ENCODE measurements around the gene SEMA4C.
A peak's percentile ranks its signal among the peaks of the same experiment; 100 is the strongest.
"Not testable (repeated sequence)": the region's sequence is repeated elsewhere in the genome, so short reads cannot be mapped to it uniquely, and the experiment has no call there.

The SEMA4C gene

GRCh38 chr2:96864343-96865091, 5.4 kb downstream of the SEMA4C start:
- H3K9me3 ChIP-seq (ENCODE audit: control insufficient read depth in 2 of 2, low read length in 2 of 2) = no peaks in the 10 kb centered on the region
- H3K27ac ChIP-seq (ENCODE audit: low read length) = peak overlapping the region; percentile 95
- no peak overlapping the region for H3K9ac ChIP-seq (ENCODE audit: low read length in 2 of 2)
- H3K27me3 ChIP-seq (ENCODE audit: control insufficient read depth in 1 of 2, insufficient read depth in 2 of 2, low read length in 2 of 2) = no peaks in the 10 kb centered on the region
- peaks cover 54% of the 10 kb centered on the region for H3K4me1 ChIP-seq (ENCODE audit: control insufficient read depth, insufficient read depth, low read length)
- H3K36me3 ChIP-seq (ENCODE audit: control insufficient read depth in 2 of 2, insufficient read depth in 2 of 2, low read length in 2 of 2) = peaks cover 49 to 62% of the 10 kb centered on the region in 2 donors
- H3K4me3 ChIP-seq (ENCODE audit: low read length in 2 of 2) = no peak overlapping the region

DNA sequence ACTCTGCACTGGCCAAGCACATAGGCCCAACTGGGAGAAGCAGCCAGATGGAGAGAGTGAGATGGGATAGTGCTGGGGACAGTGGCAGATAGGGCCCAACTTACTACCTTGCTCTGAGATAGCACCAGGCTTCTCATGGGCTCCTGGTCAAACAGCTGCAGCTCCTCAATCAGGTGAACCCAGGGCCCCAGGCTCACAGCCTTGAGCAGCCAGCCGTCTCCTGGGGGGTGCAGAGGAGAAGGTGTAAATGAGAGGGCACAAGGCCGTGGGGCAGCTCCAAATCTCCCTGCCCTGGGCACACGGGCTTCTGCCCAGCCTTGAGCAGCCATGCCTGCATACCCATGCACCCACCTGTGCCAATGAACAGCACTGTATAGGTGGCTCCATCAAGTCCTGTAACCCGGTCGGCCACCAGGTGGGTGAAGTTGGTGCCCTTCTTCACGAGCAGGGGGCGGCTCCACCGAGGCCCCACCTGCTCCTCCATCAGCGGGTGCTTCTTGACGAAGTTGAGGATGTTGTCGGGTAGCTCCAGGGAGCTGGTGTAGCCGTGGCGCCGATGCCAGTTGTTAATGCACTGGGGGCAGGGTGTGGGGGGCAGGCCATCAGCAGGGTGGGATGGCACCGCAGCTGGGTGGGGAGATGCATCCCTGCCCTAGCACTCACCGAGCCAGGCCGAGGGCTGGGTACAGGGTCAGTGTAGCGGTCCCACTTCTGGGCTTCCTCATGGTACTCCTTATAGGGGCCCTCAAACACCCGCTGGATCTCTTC, 6.1 kb downstream of the SEMA4C start:
- peaks cover 61% of the 10 kb centered on the region for H3K4me1 ChIP-seq (ENCODE audit: control insufficient read depth, insufficient read depth, low read length)
- H3K36me3 ChIP-seq (ENCODE audit: control insufficient read depth in 2 of 2, insufficient read depth in 2 of 2, low read length in 2 of 2) = peaks cover 49 to 62% of the 10 kb centered on the region in 2 donors
- no peaks in the 10 kb centered on the region for H3K9me3 ChIP-seq (ENCODE audit: control insufficient read depth in 2 of 2, low read length in 2 of 2)
- peak overlapping the region; percentile 95 for H3K27ac ChIP-seq (ENCODE audit: low read length)
- no peak overlapping the region for H3K4me3 ChIP-seq (ENCODE audit: low read length in 2 of 2)
- no peaks in the 10 kb centered on the region for H3K27me3 ChIP-seq (ENCODE audit: control insufficient read depth in 1 of 2, insufficient read depth in 2 of 2, low read length in 2 of 2)
- H3K9ac ChIP-seq (ENCODE audit: low read length in 2 of 2) = no peak overlapping the region

GRCh38 chr2:96863056-96863455, 6.8 kb downstream of the SEMA4C start:
- H3K9ac ChIP-seq (ENCODE audit: low read length in 2 of 2); H3K9me3 ChIP-seq (ENCODE audit: control insufficient read depth in 2 of 2, low read length in 2 of 2); H3K27me3 ChIP-seq (ENCODE audit: control insufficient read depth in 1 of 2, insufficient read depth in 2 of 2, low read length in 2 of 2); H3K27ac ChIP-seq (ENCODE audit: low read length); H3K4me3 ChIP-seq (ENCODE audit: low read length in 2 of 2): not testable (repeated sequence)
- H3K36me3 ChIP-seq (ENCODE audit: control insufficient read depth in 2 of 2, insufficient read depth in 2 of 2, low read length in 2 of 2) = peaks cover 49 to 62% of the 10 kb centered on the region in 2 donors
- peaks cover 62% of the 10 kb centered on the region for H3K4me1 ChIP-seq (ENCODE audit: control insufficient read depth, insufficient read depth, low read length)

DNA sequence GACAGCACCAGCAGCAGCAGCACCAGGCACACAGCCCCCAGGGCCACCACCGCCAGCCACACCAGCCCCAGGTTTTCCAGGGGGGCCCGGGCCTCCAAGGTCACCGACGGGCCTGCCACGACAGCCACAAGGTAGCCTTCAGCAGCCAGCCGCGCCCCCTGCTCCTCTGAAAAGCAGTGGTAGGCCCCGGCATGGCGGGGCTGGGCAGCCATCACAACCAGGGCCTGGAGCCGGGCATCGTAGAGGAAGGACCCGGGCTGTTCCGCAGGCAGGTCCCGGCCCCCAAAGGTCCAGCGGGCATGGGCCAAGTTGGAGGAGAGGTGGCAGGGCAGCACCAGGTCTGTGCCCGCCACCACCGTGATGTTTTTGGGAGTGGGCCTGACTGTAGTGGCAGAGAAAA, 8.8 kb downstream of the SEMA4C start:
- peak overlapping the region; percentile 82 for H3K27ac ChIP-seq (ENCODE audit: low read length)
- H3K9ac ChIP-seq (ENCODE audit: low read length in 2 of 2) = no peak overlapping the region
- no peak overlapping the region for H3K4me3 ChIP-seq (ENCODE audit: low read length in 2 of 2)
- no peaks in the 10 kb centered on the region for H3K27me3 ChIP-seq (ENCODE audit: control insufficient read depth in 1 of 2, insufficient read depth in 2 of 2, low read length in 2 of 2)
- H3K4me1 ChIP-seq (ENCODE audit: control insufficient read depth, insufficient read depth, low read length) = peaks cover 59% of the 10 kb centered on the region
- H3K9me3 ChIP-seq (ENCODE audit: control insufficient read depth in 2 of 2, low read length in 2 of 2) = no peaks in the 10 kb centered on the region
- peaks cover 45 to 50% of the 10 kb centered on the region in 2 donors for H3K36me3 ChIP-seq (ENCODE audit: control insufficient read depth in 2 of 2, insufficient read depth in 2 of 2, low read length in 2 of 2)

DNA sequence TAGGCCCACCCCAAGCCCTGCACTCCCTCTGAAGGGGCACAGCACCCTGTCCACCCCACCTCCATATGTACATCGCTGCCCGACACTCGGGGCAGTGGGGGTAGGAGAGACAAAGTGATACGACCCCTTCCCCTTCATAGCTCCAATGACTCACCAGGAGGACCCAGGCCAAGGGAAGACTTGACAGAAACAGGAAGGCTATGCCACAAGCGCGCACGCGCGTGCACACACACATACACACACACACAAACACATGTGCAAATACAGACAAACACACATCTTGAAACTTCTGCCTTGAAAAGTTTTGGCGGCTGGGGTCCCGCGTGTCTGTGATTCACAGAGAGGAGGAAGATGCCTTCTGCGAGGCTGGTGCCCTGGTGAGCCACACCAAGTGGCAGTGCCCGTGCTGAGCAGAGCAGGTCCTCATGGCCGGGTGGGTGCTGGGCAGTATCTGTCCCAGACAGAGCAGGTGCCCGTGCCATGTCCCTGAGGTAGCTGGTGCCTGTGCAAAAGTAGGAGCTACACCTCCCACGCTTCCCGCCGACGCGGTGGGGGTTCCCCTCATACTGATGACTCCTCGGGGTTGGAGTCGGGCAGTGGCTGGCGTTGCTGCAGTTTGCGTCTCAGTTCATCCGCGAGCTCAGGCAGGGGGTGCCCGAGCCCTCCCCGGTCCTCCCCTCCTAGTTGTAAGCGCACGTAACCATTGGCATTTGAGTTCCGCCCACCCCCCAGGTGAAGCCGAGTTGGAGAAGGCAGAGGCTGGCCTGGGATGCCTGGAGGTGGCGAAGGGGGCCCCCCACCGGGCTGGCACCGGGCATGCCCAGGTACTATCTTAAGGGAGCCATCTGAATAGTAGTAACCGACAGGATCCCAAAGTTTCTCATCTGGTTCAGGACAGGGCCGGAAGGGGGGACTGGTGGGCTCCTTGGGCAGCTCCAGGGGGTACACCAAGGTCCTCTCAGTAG, 9.5 kb downstream of the SEMA4C start:
- H3K36me3 ChIP-seq (ENCODE audit: control insufficient read depth in 2 of 2, insufficient read depth in 2 of 2, low read length in 2 of 2) = peaks cover 40 to 42% of the 10 kb centered on the region in 2 donors
- peak overlapping the region; percentile 82 for H3K27ac ChIP-seq (ENCODE audit: low read length)

DNA sequence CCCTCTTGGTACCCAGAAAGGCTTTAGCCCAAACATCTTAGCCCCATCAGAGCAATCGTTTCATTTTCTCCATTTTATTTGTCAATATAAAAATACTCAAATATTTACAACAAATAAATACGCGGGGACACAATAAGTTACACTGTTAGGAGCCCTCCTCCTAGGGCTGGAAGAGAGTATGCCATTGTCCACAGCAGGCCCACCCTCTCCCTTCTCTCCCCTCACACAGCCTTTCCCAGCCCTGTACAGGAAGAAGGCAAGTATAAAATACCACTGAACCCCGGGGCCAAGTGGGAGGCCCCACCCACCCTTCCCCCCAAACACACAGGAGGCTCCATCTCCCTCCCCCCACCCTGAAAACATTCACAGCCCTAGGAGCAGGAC, 10.2 kb downstream of the SEMA4C start:
- H3K27me3 ChIP-seq (ENCODE audit: control insufficient read depth in 1 of 2, insufficient read depth in 2 of 2, low read length in 2 of 2) = no peaks in the 10 kb centered on the region
- H3K9me3 ChIP-seq (ENCODE audit: control insufficient read depth in 2 of 2, low read length in 2 of 2) = no peaks in the 10 kb centered on the region
- peaks cover 33 to 35% of the 10 kb centered on the region in 2 donors for H3K36me3 ChIP-seq (ENCODE audit: control insufficient read depth in 2 of 2, insufficient read depth in 2 of 2, low read length in 2 of 2)
- H3K9ac ChIP-seq (ENCODE audit: low read length in 2 of 2) = peak overlapping the region in 1 of 2 donors; percentile 21
- H3K4me1 ChIP-seq (ENCODE audit: control insufficient read depth, insufficient read depth, low read length) = peaks cover 45% of the 10 kb centered on the region
- peak overlapping the region in 1 of 2 donors; percentile 86 for H3K4me3 ChIP-seq (ENCODE audit: low read length in 2 of 2)
- peak overlapping the region; percentile 82 for H3K27ac ChIP-seq (ENCODE audit: low read length)

More for the DNA sequence above, 9.5 kb downstream of the SEMA4C start:
- H3K4me3 ChIP-seq (ENCODE audit: low read length in 2 of 2) = no peak overlapping the region
- H3K9ac ChIP-seq (ENCODE audit: low read length in 2 of 2) = no peak overlapping the region
- H3K9me3 ChIP-seq (ENCODE audit: control insufficient read depth in 2 of 2, low read length in 2 of 2) = no peaks in the 10 kb centered on the region
- peaks cover 52% of the 10 kb centered on the region for H3K4me1 ChIP-seq (ENCODE audit: control insufficient read depth, insufficient read depth, low read length)
- no peaks in the 10 kb centered on the region for H3K27me3 ChIP-seq (ENCODE audit: control insufficient read depth in 1 of 2, insufficient read depth in 2 of 2, low read length in 2 of 2)

DNA sequence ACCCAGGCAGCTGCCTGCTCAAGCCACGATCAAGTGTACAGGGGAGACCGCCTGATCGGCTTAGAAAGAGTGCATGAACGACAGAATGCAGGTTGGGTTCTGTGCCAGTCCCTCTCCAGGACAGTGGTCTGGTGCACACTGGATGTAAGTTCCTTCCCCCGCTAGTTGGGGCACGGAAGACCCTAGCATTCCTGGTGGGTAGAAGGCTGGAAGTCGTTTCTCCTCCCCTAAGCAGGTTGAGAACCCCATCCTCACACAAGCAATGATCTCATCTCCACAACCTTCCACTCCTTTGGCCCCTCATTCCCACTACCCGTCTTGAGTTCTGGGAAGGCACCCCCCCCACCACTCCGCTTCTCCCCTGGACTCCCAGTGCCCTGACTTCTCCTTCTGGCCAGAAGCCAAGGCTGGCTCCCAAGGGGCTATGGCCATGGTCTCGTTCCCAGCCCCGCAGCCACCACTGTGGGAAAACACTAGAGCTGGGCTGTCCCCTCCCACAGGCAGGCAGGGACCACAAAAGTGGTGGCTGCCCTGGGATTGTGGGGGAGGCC, 10.7 kb downstream of the SEMA4C start:
- Histone ChIP-seq H3K9ac (ENCODE audit: low read length in 2 of 2) (peak overlapping the region; percentile 47), H3K27ac (ENCODE audit: low read length) (peak overlapping the region; percentile 82), H3K27me3 (ENCODE audit: control insufficient read depth in 1 of 2, insufficient read depth in 2 of 2, low read length in 2 of 2) (no peaks in the 10 kb centered on the region), H3K4me3 (ENCODE audit: low read length in 2 of 2) (peak overlapping the region; percentile 43 to 86), H3K36me3 (ENCODE audit: control insufficient read depth in 2 of 2, insufficient read depth in 2 of 2, low read length in 2 of 2) (peaks cover 28 to 33% of the 10 kb centered on the region in 2 donors), H3K9me3 (ENCODE audit: control insufficient read depth in 2 of 2, low read length in 2 of 2) (no peaks in the 10 kb centered on the region), H3K4me1 (ENCODE audit: control insufficient read depth, insufficient read depth, low read length) (peaks cover 40% of the 10 kb centered on the region)

GRCh38 chr2:96857667-96858372, 12.1 kb downstream of the SEMA4C start, which contains the start of gene ANKRD39:
TSS of gene ANKRD39 (minus strand) at chr2:96858016. CDS start at chr2:96857987, 29 bp downstream.
- no peaks in the 10 kb centered on the region for H3K9me3 ChIP-seq (ENCODE audit: control insufficient read depth in 2 of 2, low read length in 2 of 2)
- peaks cover 39% of the 10 kb centered on the region for H3K4me1 ChIP-seq (ENCODE audit: control insufficient read depth, insufficient read depth, low read length)
- H3K27ac ChIP-seq (ENCODE audit: low read length) = peak within 1 kb of the TSS; percentile 82
- peaks cover 26% of the 10 kb centered on the region in 2 donors for H3K36me3 ChIP-seq (ENCODE audit: control insufficient read depth in 2 of 2, insufficient read depth in 2 of 2, low read length in 2 of 2)
- H3K27me3 ChIP-seq (ENCODE audit: control insufficient read depth in 1 of 2, insufficient read depth in 2 of 2, low read length in 2 of 2) = no peaks in the 10 kb centered on the region
- H3K4me3 ChIP-seq (ENCODE audit: low read length in 2 of 2) = peak within 1 kb of the TSS; percentile 73 to 86
- H3K9ac ChIP-seq (ENCODE audit: low read length in 2 of 2) = peak within 1 kb of the TSS; percentile 76 to 81

DNA sequence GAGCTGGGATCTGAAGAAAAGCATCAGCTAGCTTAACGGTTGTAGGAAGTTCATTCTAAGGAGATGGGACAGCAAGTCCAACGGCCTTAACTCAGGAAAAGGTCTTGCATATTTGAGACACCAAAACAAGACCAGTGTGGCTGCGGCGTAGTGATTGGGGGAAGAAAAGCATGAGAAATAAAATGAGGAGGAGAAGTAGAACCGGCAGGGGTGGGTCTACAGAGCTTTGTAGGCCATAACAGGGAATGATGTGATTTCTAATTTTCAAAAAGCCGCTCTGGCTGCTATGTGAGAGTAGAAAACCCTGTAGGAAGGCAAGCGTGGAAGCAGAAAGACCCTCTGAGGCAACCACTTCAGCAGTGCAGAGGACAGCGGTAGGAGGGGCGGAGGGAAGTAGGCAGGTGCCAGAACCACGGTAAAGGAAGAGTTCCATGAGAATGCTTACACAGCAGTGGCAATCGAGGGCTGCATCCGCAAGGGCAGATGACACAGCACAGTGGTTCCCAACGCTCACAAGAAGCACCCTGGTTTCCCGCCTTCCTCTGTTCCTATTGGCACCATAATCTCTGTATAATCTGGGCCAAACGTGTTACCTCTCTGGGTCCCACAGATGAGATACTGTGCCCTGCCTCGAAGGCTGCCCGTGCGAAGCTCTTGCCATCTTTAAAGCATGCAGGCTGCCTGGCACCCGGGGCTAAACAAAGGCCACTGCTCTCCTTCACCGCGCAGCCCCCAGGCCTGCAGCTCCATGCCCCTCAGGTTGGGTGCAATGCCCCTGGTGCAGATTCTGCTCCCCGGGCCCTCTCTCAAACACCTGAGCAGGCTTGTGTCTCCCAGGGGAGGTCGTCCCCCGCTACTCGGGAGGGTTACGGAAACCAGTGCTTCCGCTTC, 12.9 kb downstream of the SEMA4C start:
- H3K27me3 ChIP-seq (ENCODE audit: control insufficient read depth in 1 of 2, insufficient read depth in 2 of 2, low read length in 2 of 2) = no peaks in the 10 kb centered on the region
- H3K9me3 ChIP-seq (ENCODE audit: control insufficient read depth in 2 of 2, low read length in 2 of 2) = no peaks in the 10 kb centered on the region
- H3K4me1 ChIP-seq (ENCODE audit: control insufficient read depth, insufficient read depth, low read length) = peaks cover 39% of the 10 kb centered on the region
- H3K9ac ChIP-seq (ENCODE audit: low read length in 2 of 2) = peak overlapping the region; percentile 76 to 81
- H3K27ac ChIP-seq (ENCODE audit: low read length) = peak overlapping the region; percentile 71
- H3K36me3 ChIP-seq (ENCODE audit: control insufficient read depth in 2 of 2, insufficient read depth in 2 of 2, low read length in 2 of 2) = peaks cover 25 to 26% of the 10 kb centered on the region in 2 donors
- H3K4me3 ChIP-seq (ENCODE audit: low read length in 2 of 2) = peak overlapping the region; percentile 73 to 86

Measured in stomach smooth muscle (tissue), 2 donors.